GM13977 (cell line): ENCODE measurements around the gene WDR59.

Experiments used
- DNase-seq: peaks from one replicate; pipeline ENCODE4 v3.0.0; 2012; ENCODE audit warnings: low spot score
- in situ Hi-C: fragments of 300-500 bp; cut with MboI; formaldehyde crosslinking; loops from one replicate; pipeline ENCODE4 v1.12.0; 2022; ENCODE audit warnings: low sequenced_read_pairs, low pct_unique_long_range_greater_than_20kb, mixed read lengths, inconsistent platforms; ENCODE audit not compliant: unreplicated experiment
- TF ChIP-seq, protein P1 (sequence below): IDR thresholded peaks from 2 replicates; pipeline ENCODE4 v1.5.1; 2012; ENCODE audit warnings: mild to moderate bottlenecking, control low read depth; ENCODE audit not compliant: insufficient read depth; ENCODE audit errors: extremely low read depth, missing control alignments

Gene WDR59

DNA sequence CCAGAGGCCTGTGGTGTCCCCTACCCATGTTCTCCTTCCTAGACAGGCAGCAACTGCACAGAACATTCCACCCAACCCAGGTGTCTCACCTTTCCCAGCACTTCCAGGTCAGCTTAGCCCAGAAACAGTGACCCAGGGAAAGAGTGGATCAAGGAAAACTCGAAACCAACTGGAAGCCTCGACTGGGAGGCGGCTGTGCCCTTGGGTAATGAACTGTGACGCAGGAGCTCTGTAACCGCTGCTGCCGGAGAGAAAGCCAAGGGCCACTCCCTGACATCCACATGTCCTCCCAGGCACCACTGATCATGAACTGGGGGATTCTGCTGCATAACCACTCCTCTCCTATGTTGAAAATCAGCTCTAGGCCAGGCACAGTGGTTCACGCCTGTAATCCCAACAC lies 34.4 kb downstream of the WDR59 start:
- TF ChIP-seq, protein P1, sequence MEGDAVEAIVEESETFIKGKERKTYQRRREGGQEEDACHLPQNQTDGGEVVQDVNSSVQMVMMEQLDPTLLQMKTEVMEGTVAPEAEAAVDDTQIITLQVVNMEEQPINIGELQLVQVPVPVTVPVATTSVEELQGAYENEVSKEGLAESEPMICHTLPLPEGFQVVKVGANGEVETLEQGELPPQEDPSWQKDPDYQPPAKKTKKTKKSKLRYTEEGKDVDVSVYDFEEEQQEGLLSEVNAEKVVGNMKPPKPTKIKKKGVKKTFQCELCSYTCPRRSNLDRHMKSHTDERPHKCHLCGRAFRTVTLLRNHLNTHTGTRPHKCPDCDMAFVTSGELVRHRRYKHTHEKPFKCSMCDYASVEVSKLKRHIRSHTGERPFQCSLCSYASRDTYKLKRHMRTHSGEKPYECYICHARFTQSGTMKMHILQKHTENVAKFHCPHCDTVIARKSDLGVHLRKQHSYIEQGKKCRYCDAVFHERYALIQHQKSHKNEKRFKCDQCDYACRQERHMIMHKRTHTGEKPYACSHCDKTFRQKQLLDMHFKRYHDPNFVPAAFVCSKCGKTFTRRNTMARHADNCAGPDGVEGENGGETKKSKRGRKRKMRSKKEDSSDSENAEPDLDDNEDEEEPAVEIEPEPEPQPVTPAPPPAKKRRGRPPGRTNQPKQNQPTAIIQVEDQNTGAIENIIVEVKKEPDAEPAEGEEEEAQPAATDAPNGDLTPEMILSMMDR, result no peak
- DNase-seq, result no peak
- in situ Hi-C loops, result no loop called here

DNA sequence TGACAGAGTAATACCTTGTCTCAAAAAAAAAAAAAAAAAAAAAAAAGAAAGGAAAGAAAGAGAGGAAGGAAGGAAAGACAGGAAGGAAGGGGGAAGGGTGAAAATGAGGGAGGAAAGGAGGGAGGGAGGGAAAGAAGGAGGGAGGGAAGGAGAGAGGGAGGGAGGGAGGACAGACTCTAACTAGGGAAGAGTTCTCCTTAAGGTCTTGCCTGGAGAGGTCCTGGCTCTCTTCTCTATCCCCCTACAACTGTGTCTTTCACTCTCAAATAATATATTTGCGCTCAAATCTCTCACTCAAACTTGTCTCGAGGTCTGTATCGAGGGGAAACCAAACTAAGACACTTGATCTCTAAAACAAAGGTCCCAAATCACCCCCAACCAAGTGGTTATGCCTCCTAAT lies 35.6 kb downstream of the WDR59 start:
- TF ChIP-seq, protein P1, result no peak
- DNase-seq, result no peak
- in situ Hi-C loops, result no loop called here

DNA sequence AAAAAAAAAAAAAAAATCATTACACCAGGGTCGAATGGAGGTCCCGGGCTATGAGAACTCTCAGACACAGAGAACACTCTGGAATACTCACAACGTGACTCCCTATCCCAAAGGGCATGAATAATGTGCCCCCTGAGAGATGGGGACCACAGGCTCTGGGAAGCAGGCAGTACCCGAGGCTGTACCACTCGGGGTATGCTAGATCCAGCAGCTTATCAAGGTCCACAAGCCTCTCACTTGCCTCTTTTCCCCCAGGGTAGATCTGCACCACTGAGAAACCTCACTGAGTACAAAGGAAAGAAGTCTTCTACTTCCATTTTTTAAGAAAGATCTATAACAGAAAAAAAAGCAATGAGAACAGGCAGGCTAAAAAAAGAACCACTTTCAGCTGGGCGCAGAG lies 40.5 kb downstream of the WDR59 start:
- TF ChIP-seq, protein P1, result no peak
- DNase-seq, result no peak
- in situ Hi-C loops, result no loop called here

DNA sequence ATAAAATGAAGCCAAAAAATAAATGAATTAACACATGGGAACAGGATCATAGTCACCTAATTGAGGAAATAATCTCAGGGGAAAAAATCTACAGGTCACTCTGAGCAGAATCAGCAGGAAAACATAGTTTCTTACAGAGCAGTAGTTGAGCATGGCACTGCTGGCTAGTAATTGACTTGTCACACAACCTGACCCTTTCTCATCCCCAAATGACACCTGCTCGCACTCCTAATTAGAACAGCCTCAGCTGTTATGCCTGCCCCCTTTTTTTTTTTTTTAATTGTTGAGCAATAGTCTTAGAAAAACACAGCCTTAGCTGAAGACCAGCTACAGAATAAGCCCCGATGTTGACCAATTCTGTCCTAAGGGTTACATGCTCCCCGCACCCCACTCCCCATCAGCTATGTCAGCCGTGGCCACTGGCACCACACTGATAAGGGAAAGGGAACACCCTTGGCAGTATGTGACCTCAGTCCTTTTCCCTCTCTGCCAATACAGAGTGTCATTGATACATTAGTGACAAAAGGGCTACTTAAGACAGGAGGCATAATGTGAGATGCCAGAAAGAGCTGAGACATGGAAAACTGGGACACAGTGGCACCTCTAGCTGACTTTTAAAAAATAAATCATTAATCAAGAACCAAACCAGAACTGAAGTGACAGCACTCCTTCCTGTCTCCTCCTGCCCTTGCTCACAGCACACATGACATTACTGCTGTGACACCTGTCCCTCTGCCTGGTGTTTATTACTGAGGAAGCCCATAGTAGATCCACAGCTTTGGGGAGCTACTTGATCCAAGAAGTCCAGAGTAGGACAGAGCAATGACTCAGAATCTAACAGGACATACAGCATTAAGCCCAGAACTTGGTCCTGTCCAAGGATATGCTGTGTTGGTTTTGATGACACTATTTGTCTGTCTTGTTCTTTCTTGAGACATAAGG lies 41.7 kb downstream of the WDR59 start:
- in situ Hi-C loops, result no loop called here
- TF ChIP-seq, protein P1, result no peak
- DNase-seq, result no peak

DNA sequence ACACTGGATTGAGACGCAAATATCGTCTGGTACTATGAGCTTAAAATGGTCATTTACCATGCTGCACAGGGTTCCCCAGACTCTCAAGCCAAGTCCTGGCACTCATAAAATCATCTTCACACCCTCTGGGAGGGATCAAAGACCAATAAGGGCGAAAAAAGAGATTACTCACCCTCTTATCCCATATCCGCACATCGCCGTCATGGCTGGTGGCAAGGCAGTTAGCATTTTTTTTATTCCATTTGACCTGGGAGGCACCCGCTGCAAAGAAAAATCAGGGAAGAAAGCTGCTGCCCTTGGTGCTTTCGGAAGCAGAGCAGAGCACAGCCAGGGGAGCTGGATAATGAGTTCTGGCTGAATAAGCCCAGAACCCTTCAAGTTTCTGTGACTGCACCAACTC lies 42.4 kb downstream of the WDR59 start:
- in situ Hi-C loops, result no loop called here
- no peak for DNase-seq
- TF ChIP-seq, protein P1, result no peak

DNA sequence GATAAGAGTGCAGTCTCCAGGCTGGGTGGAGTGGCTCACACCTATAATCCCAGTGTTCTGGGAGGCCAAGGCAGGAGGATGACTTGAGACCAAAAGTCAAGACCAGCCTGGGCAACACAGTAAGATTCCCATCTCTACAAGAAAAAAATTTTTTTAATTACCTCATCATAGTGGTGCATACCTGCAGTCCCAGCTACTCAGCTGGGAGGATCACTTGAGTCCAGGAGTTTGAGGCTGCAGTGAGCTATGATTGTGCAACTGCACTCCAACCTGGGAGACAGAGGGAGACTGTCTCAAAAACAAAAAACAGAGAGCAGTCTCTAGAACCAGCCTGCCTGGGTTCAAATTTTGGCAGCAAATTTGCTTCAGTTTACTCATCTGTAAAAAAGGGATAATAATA lies 45.2 kb downstream of the WDR59 start:
- TF ChIP-seq, protein P1, result no peak
- no peak for DNase-seq
- in situ Hi-C loops, result no loop called here
